Activated CD8-positive, alpha-beta T cell treated with anti-CD3 and anti-CD28 coated beads, Interleukin-2, amount 10 ng/mL, durations not matched to agents 7 days and 5 days (primary cell): ENCODE data around the gene SUSD3. TPM values are rescaled to one million over a fixed set of nuclear protein-coding genes. Genes with fewer than 3 reads are reported as not detected.
"Not testable (repeated sequence)": the region's sequence is repeated elsewhere in the genome, so short reads cannot be mapped to it uniquely, and the experiment has no call there.

ENCODE experiments used
- ATAC-seq: fragments of 150-1000 bp; cut with Tn5 transposase; one replicate; pipeline ENCODE4 v1.10.0; 2021; ENCODE audit warnings: moderate library complexity
- CTCF ChIA-PET: fragments of 350-600 bp; sonication (Branson Sonifier 250); formaldehyde crosslinking; loops from one replicate; lab custom pipeline; 2021; ENCODE audit warnings: antibody characterized with exemption; lab: Charles Lee
- POLR2A ChIA-PET: fragments of 350-600 bp; sonication (Branson Sonifier 250); formaldehyde crosslinking; loops from one replicate; lab custom pipeline; 2021; ENCODE audit warnings: antibody characterized with exemption; lab: Charles Lee
- DNase-seq: peaks from one replicate; pipeline ENCODE4 v3.0.0-alpha.2; 2020
- H3K27ac Mint-ChIP-seq: one replicate; pipeline ENCODE4 v1.8.0; 2021; ENCODE audit warnings: mild to moderate bottlenecking, mixed read lengths
- H3K27me3 Mint-ChIP-seq: one replicate; pipeline ENCODE4 v1.8.0; 2021; ENCODE audit warnings: low read depth, mixed read lengths
- H3K36me3 Mint-ChIP-seq: one replicate; pipeline ENCODE4 v1.8.0; 2021; ENCODE audit warnings: low read depth, mixed read lengths
- H3K4me1 Mint-ChIP-seq: one replicate; pipeline ENCODE4 v1.8.0; 2021; ENCODE audit warnings: low read depth, mixed read lengths
- H3K4me3 Mint-ChIP-seq: one replicate; pipeline ENCODE4 v1.8.0; 2021; ENCODE audit warnings: mild to moderate bottlenecking, mixed read lengths
- H3K9me3 Mint-ChIP-seq: one replicate; pipeline ENCODE4 v1.8.0; 2022; ENCODE audit warnings: mixed read lengths; ENCODE audit not compliant: insufficient read depth
- total RNA-seq, 2 experiments: library from RNA; stranded (reverse); gene quantifications; one replicate each; pipeline ENCODE4 v1.2.3, GENCODE V29; 2021

Gene SUSD3
- total RNA-seq, 2 experiments from 2014 or later = 57.9 to 59.6 TPM

DNA sequence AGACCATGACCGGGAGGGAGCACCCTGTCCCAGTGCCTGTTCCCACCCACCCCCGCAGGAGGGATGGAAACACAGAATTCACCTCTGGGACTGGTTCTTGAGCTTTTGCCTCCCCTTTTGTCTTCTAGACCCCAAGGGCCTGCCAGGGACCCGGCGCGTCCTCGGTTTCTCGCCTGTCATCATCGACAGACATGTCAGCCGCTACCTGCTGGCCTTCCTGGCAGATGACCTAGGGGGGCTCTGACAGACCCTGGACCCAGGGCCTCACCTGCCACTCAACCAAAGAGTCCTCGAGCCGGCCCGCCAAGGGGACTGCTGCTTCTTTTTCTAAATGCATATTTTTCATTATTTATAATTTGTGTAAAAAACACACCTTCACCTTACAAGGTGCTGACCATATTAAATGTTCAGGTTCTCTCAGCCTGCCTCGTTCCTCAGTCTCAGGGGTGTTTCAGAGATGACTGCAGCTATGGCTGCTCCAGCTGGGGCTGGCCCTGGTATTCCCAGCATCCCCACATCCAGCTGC, 54.4 kb downstream of the SUSD3 start:
- Mint-ChIP-seq H3K4me1 (peaks cover 22% of the 10 kb centered on the region), H3K4me3 (no peak overlapping the region), H3K9me3 (no peaks in the 10 kb centered on the region), H3K36me3 (peaks cover 21% of the 10 kb centered on the region), H3K27ac (no peak overlapping the region), H3K27me3 (no peaks in the 10 kb centered on the region)
- ChIA-PET POLR2A (interaction anchor here (0.5 to 1.2 kb wide), 4 partner anchors 17 to 49 kb away, joined by 3 to 4 read pairs (median 3); partner anchors contain the start of gene NINJ1), CTCF (no interaction called here)
- ATAC-seq (no peak), DNase-seq (no peak)

DNA sequence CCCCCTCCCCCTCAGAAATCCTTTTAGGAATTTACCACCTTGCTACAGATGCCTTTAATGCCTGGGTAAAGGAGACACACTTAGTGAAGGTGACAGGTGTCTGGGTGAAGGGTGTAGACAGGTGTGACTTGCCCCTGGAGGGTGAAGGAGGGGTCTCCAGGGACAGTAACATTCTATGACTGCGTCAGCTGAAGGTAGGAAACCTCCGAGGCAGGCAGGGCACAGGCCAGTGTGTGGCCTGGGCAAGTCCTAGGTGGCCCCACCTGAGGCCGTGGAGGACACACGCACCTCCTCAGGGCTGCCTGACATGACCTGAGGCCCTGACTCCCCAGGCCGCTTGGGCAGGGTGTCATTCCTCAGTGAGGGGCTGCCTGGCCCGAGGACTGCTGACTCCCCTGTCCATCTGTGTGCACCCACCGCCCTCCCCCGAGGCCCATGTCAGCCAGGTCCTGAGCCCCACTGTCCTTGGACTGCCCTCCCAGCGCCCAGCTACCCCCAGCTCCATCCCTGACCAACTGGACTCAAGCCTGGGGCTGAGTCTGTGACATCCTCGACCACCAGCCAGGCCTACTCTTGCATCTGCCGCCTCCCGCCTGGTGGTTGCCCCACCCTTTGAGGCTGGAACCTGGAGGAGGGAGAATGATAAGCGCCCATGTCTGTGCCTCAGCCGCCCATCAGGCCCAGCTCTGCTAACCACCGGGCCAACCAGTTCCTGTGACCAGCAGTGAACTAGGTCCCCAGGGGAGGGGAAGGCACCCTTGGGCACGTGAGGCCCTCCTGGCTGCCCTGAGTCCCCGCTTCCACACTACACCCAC, 55.9 kb downstream of the SUSD3 start:
- Mint-ChIP-seq H3K36me3 (peaks cover 8% of the 10 kb centered on the region), H3K9me3 (no peaks in the 10 kb centered on the region), H3K27me3 (no peaks in the 10 kb centered on the region), H3K4me3 (no peak overlapping the region), H3K27ac (peak overlapping the region; percentile 46), H3K4me1 (peaks cover 14% of the 10 kb centered on the region)
- ATAC-seq = no peak
- ChIA-PET POLR2A (interaction anchor here (0.9 to 1.2 kb wide), 2 partner anchors 12 to 50 kb away, joined by 3 read pairs; no protein-coding TSS in a partner anchor), CTCF (no interaction called here)
- no peak for DNase-seq

- Mint-ChIP-seq H3K4me1 (peaks cover 17% of the 10 kb centered on the region), H3K27ac (peak overlapping the region; percentile 46), H3K9me3 (no peaks in the 10 kb centered on the region), H3K36me3 (peaks cover 8% of the 10 kb centered on the region), H3K4me3 (no peak overlapping the region), H3K27me3 (no peaks in the 10 kb centered on the region)
- DNase-seq (no peak), ATAC-seq (no peak)
- POLR2A ChIA-PET = interaction anchor here (0.9 kb wide), 1 partner anchor 11 kb away, joined by 3 read pairs; no protein-coding TSS in a partner anchor
- CTCF ChIA-PET = no interaction called here
Observed at GRCh38 chr9:93114984-93115335, 56.5 kb downstream of the SUSD3 start.

GRCh38 chr9:93115486-93116071, 57.1 kb downstream of the SUSD3 start:
- POLR2A ChIA-PET = interaction anchor here (0.9 kb wide), 1 partner anchor 10 kb away, joined by 3 read pairs; no protein-coding TSS in a partner anchor
- Mint-ChIP-seq H3K4me3 (no peak overlapping the region), H3K27me3 (no peaks in the 10 kb centered on the region), H3K4me1 (peaks cover 23% of the 10 kb centered on the region), H3K9me3 (no peaks in the 10 kb centered on the region), H3K36me3 (peaks cover 8% of the 10 kb centered on the region), H3K27ac (no peak overlapping the region)
- ATAC-seq = no peak
- CTCF ChIA-PET = no interaction called here
- DNase-seq = no peak

- Mint-ChIP-seq H3K4me3 (no peak overlapping the region), H3K27ac (no peak overlapping the region), H3K9me3 (no peaks in the 10 kb centered on the region), H3K4me1 (peaks cover 25% of the 10 kb centered on the region), H3K27me3 (no peaks in the 10 kb centered on the region), H3K36me3 (peaks cover 8% of the 10 kb centered on the region)
- no peak for DNase-seq
- ATAC-seq = no peak
- ChIA-PET POLR2A (no interaction called here), CTCF (interaction anchor here (5.1 kb wide), 1 partner anchor 7 kb away, joined by 57 read pairs; no protein-coding TSS in a partner anchor)
Observed at GRCh38 chr9:93116072-93116961, 57.8 kb downstream of the SUSD3 start.

DNA sequence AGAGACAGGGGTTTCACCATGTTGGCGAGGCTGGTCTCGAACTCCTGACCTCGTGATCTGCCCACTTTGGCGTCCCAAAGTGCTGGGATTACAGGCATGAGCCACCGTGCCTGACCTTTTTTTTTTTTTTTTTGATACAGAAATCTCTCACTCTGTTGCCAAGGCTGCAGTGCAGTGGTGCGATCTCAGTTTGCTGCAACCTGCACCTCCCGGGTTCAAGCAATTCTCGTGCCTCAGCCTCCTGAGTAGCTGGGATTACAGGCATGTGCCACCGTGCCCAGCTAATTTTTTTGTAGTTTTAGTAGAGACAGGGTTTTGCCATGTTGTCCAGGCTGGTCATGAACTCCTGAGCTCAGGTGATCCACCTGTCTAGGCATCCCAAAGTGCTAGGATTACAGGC, 59.0 kb downstream of the SUSD3 start:
- POLR2A ChIA-PET = interaction anchor here (1.0 to 1.4 kb wide), 2 partner anchors 12 to 16 kb away, joined by 3 to 4 read pairs; partner anchors contain the start of gene NINJ1
- H3K9me3 Mint-ChIP-seq, DNase-seq, H3K36me3 Mint-ChIP-seq, H3K4me3 Mint-ChIP-seq, H3K27me3 Mint-ChIP-seq, H3K27ac Mint-ChIP-seq, ATAC-seq: not testable (repeated sequence)
- CTCF ChIA-PET = interaction anchor here (3.8 to 5.1 kb wide), 2 partner anchors 8 to 12 kb away, joined by 12 to 57 read pairs; no protein-coding TSS in a partner anchor
- H3K4me1 Mint-ChIP-seq = peaks cover 25% of the 10 kb centered on the region

GRCh38 chr9:93117924-93118862, 59.7 kb downstream of the SUSD3 start:
- POLR2A ChIA-PET = interaction anchor here (0.6 to 1.4 kb wide), 3 partner anchors 12 to 48 kb away, joined by 3 to 4 read pairs (median 3); partner anchors contain the start of gene NINJ1
- Mint-ChIP-seq H3K4me3 (no peak overlapping the region), H3K9me3 (no peaks in the 10 kb centered on the region), H3K4me1 (peaks cover 25% of the 10 kb centered on the region), H3K27ac (peak overlapping the region; percentile 4), H3K27me3 (no peaks in the 10 kb centered on the region), H3K36me3 (peaks cover 8% of the 10 kb centered on the region)
- ATAC-seq (no peak), DNase-seq (no peak)
- CTCF ChIA-PET = interaction anchor here (0.6 to 5.1 kb wide), 5 partner anchors 9 to 115 kb away, joined by 3 to 57 read pairs (median 7); no protein-coding TSS in a partner anchor

- no peak overlapping the region for H3K4me3 Mint-ChIP-seq
- ATAC-seq (peak; percentile 5), DNase-seq (no peak)
- CTCF ChIA-PET = interaction anchor here (1.0 to 5.1 kb wide), 11 partner anchors 10 to 116 kb away, joined by 3 to 57 read pairs (median 4); partner anchors contain the start of gene NINJ1
- peaks cover 8% of the 10 kb centered on the region for H3K36me3 Mint-ChIP-seq
- H3K4me1 Mint-ChIP-seq = peaks cover 25% of the 10 kb centered on the region
- no peaks in the 10 kb centered on the region for H3K27me3 Mint-ChIP-seq
- peak overlapping the region; percentile 89 for H3K27ac Mint-ChIP-seq
- no peaks in the 10 kb centered on the region for H3K9me3 Mint-ChIP-seq
- POLR2A ChIA-PET = interaction anchor here (0.6 to 2.1 kb wide), 5 partner anchors 11 to 49 kb away, joined by 3 to 11 read pairs (median 4); partner anchors contain the start of gene NINJ1
Observed at GRCh38 chr9:93118863-93119702, 60.6 kb downstream of the SUSD3 start.

- no peak overlapping the region for H3K4me3 Mint-ChIP-seq
- H3K9me3 Mint-ChIP-seq = no peaks in the 10 kb centered on the region
- H3K36me3 Mint-ChIP-seq = peaks cover 8% of the 10 kb centered on the region
- H3K27ac Mint-ChIP-seq = peak overlapping the region; percentile 89
- no peak for DNase-seq
- peaks cover 24% of the 10 kb centered on the region for H3K4me1 Mint-ChIP-seq
- ATAC-seq = peak; percentile 5
- ChIA-PET POLR2A (interaction anchor here (1.3 to 2.1 kb wide), 3 partner anchors 10 to 19 kb away, joined by 4 to 11 read pairs (median 6); partner anchors contain the start of gene NINJ1), CTCF (interaction anchor here (0.8 to 5.1 kb wide), 15 partner anchors 10 to 447 kb away, joined by 3 to 57 read pairs (median 4); partner anchors contain the start of gene NINJ1)
- no peaks in the 10 kb centered on the region for H3K27me3 Mint-ChIP-seq
Observed at GRCh38 chr9:93119703-93119952, 61.1 kb downstream of the SUSD3 start.
